Heart right ventricle (tissue), 16 donors: Measurements from ENCODE around the gene UBE2D2. TPM values are rescaled to one million over a fixed set of nuclear protein-coding genes. Genes with fewer than 3 reads are reported as not detected.

Experiments
- ATAC-seq, 8 donors: fragments of 200-7000 bp; cut with Tn5 transposase; one replicate each; pipeline ENCODE4 v1.9.1; 2020; ENCODE audit warnings: mild to moderate bottlenecking in 8 of 8, moderate library complexity in 8 of 8, moderate number of reproducible peaks in 1 of 8
- DNase-seq, 2 donors: peaks; one replicate each; pipeline ENCODE4 v3.0.0-alpha.2; 2020
- H3K27ac ChIP-seq, 10 donors: fragments of 200-600 bp; sonication (generic) in 2 of 10; one replicate each; pipeline versions ENCODE4 v1.5.0 to v1.8.0; 2020 to 2022; ENCODE audit warnings: mild to moderate bottlenecking in 3 of 10
- H3K27me3 ChIP-seq, 7 donors: fragments of 200-600 bp; one replicate each; pipeline ENCODE4 v1.8.0; 2021 to 2022; ENCODE audit warnings: mild to moderate bottlenecking in 2 of 7
- H3K36me3 ChIP-seq, 9 donors: fragments of 200-600 bp; sonication (generic) in 1 of 9; one replicate each; pipeline versions ENCODE4 v1.5.0 to v1.8.0; 2020 to 2022; ENCODE audit warnings: mild to moderate bottlenecking in 2 of 9
- H3K4me1 ChIP-seq, 9 donors: fragments of 200-600 bp; sonication (generic) in 1 of 9; one replicate each; pipeline versions ENCODE4 v1.5.0 to v1.8.0; 2020 to 2022; ENCODE audit warnings: mild to moderate bottlenecking in 4 of 9
- H3K4me3 ChIP-seq, 10 donors: fragments of 200-600 bp; sonication (generic) in 2 of 10; one replicate each; pipeline versions ENCODE4 v1.5.0 to v1.8.0; 2020 to 2022; ENCODE audit warnings: mild to moderate bottlenecking in 7 of 10, moderate library complexity in 2 of 10
- H3K9me3 ChIP-seq, 11 donors: fragments of 200-600 bp in 10 of 11; sonication (generic) in 2 of 11; one replicate each; pipeline versions ENCODE4 v1.5.0 to v1.8.0; 2013 to 2022; ENCODE audit warnings: mild to moderate bottlenecking in 2 of 11, control low read depth in 1 of 11, moderate library complexity in 1 of 11
- WGBS, 2 donors: extraction: QIAGEN DNeasy Blood & Tissue Kit; methylation state at CpG; one replicate each; pipeline ENCODE4 v1.1.7; 2013; ENCODE audit warnings: inconsistent platforms in 1 of 2; 5-methylcytosine and 5-hydroxymethylcytosine counted together
- intact Hi-C, 10 donors: fragments of 100-400 bp; cut with DNase I; formaldehyde crosslinking; loops; one replicate each; pipeline versions ENCODE4 v1.11.1 to v1.14.2; 2022
- polyA plus RNA-seq, 2 donors: library from polyadenylated mRNA; stranded (reverse); fragments of 200-250 nt; gene quantifications; one replicate each; pipeline ENCODE4 v1.2.3, GENCODE V29; 2013
- total RNA-seq, 10 donors: library from RNA; stranded (reverse); fragmentation: NEBNext Ultra II Directional in 3 of 10; extraction: Animal tissue kit (Norgen Biotek cat#: 25700) in 3 of 10; gene quantifications; one replicate each; pipeline versions ENCODE4 v1.2.1 to v1.2.4, GENCODE V29; 2021 to 2023
- TF ChIP-seq, protein P1 (sequence below), 9 donors: fragments of 200-600 bp; sonication (generic) in 2 of 9; IDR thresholded peaks; one replicate each; pipeline versions ENCODE4 v1.5.0 to v1.8.0; 2021 to 2022; ENCODE audit warnings: antibody characterized with exemption in 9 of 9, mild to moderate bottlenecking in 5 of 9, moderate library complexity in 1 of 9
- donor health status: Arrhythmogenic right ventricular cardiomyopathy.
- donor health status: ischemic (EF 13 %, LVEDD 7.1; RV severe dilation, severe dysfunction).
- donor health status: healthy with polysubstance abuse.
- donor health status: DM: no; HTN: yes; CAD: no.
- donor health status: DM: no; HTN: no; CAD: no.
- donor health status: ischemic (EF 25% LVEDD 6.9; RV normal size, moderate dysfunction).
- donor health status: ischemic (EF 25% LVEDD 5.7; RV mildly dilated, moderate dysfunction).
- donor health status: healthy.
- donor health status: DM: yes; HTN: yes; CAD: no.
- donor health status: Ischemic cardiomyopathy.
- donor health status: ischemic (EF 35%, LVEDD 5.7; RV mildly dilated, moderate dysfunction).
- donor health status: nonischemic (EF 11% LVEDD 7.7; RV severe dilation, severe dysfunction).
- donor health status: DM: yes; HTN: yes; CAD: no.
- donor health status: PGD.
- donor health status: ischemic (EF 29% LVEDD 5.4; RV normal size, mild dysfunction).
- donor health status: nonischemic (EF 23%, LVEDD 6.1; RV moderate dilation, normal function).

UBE2D2 gene
- total and polyA plus RNA-seq, 12 donors: 59.3 to 162 (median 139) TPM

DNA sequence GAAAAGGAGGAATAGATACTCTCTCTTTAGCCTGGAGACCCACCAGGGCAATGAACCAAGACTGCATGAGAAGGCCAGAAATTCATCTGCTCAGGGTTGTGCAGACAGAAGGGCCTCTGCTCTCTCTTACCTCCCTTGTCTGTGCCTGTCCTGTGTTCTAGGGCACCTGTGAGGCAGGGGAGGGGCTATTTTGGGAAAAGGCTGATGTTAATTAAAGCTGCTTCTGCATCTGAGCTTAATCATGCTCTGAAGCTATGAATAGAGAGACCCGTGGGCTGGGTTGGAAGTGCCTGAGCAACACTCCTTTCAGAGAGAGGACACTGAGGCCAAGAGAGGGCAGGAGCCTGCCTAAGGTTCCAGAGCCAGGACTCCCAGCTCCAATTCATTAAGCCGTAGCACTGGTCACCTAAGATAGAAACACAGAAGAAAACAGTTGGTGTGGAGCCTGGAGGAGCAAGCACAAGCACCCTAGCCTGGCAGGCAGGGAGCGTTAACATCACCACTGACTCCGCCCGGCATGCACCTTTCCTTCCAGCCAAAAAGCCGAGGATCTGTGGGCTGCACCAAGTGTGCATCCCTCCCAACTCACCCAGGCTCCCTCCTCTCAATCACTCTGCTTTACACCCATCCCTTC lies 47.2 kb upstream of the UBE2D2 start:
- Histone ChIP-seq H3K27me3 (no peaks in the 10 kb centered on the region), H3K4me1 (peaks cover 0 to 32% (median 18%) of the 10 kb centered on the region in 9 donors), H3K36me3 (no peaks in the 10 kb centered on the region), H3K9me3 (no peaks in the 10 kb centered on the region), H3K27ac (peak overlapping the region in 2 of 10 donors; percentile 14 to 34), H3K4me3 (no peak overlapping the region)
- WGBS, 2 donors: 76 to 80% methylated on average over 6 of the region's 6 CpGs
- TF ChIP-seq, protein P1, sequence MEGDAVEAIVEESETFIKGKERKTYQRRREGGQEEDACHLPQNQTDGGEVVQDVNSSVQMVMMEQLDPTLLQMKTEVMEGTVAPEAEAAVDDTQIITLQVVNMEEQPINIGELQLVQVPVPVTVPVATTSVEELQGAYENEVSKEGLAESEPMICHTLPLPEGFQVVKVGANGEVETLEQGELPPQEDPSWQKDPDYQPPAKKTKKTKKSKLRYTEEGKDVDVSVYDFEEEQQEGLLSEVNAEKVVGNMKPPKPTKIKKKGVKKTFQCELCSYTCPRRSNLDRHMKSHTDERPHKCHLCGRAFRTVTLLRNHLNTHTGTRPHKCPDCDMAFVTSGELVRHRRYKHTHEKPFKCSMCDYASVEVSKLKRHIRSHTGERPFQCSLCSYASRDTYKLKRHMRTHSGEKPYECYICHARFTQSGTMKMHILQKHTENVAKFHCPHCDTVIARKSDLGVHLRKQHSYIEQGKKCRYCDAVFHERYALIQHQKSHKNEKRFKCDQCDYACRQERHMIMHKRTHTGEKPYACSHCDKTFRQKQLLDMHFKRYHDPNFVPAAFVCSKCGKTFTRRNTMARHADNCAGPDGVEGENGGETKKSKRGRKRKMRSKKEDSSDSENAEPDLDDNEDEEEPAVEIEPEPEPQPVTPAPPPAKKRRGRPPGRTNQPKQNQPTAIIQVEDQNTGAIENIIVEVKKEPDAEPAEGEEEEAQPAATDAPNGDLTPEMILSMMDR (IDR thresholded peaks at IDR 0.05): peak in 1 of 9 donors; percentile 3
- ATAC-seq (peak in 5 of 8 donors; percentile 1 to 22 (median 2)), DNase-seq (no peak)
- intact Hi-C loops: loop anchor here in 8 of 10 donors (1.0 to 5.0 kb wide), 5 partner anchors 89 to 93 kb away; no protein-coding TSS in a partner anchor

DNA sequence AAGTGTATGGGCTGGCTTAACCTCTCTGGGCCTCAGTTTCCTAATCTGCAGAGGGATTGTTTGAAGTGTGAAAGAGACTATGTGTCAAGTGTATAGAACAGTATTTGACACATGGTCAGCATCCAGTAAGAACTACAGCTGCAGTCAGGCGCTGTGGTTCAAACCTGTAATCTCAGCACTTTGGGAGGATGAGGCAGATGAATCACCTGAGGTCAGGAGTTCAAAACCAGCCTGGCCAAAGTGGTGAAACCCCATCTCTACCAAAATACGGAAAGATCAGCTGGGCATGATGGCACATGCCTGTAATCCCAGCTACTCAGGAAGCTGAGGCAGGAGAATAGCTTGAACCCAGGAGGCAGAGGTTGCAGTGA lies 46.7 kb upstream of the UBE2D2 start:
- TF ChIP-seq, protein P1 (IDR thresholded peaks at IDR 0.05): no peak
- no peak overlapping the region for H3K4me3 ChIP-seq
- intact Hi-C loops: loop anchor here in 2 of 10 donors (1.0 to 5.0 kb wide), 2 partner anchors 92 kb away; no protein-coding TSS in a partner anchor
- no peak overlapping the region for H3K27ac ChIP-seq
- DNase-seq (no peak), ATAC-seq (no peak)
- 89 to 97% methylated on average over 2 of the region's 2 CpGs for WGBS, 2 donors
- peaks cover 0 to 32% (median 18%) of the 10 kb centered on the region in 9 donors for H3K4me1 ChIP-seq
- no peaks in the 10 kb centered on the region for H3K27me3 ChIP-seq
- no peaks in the 10 kb centered on the region for H3K36me3 ChIP-seq
- H3K9me3 ChIP-seq: no peaks in the 10 kb centered on the region

DNA sequence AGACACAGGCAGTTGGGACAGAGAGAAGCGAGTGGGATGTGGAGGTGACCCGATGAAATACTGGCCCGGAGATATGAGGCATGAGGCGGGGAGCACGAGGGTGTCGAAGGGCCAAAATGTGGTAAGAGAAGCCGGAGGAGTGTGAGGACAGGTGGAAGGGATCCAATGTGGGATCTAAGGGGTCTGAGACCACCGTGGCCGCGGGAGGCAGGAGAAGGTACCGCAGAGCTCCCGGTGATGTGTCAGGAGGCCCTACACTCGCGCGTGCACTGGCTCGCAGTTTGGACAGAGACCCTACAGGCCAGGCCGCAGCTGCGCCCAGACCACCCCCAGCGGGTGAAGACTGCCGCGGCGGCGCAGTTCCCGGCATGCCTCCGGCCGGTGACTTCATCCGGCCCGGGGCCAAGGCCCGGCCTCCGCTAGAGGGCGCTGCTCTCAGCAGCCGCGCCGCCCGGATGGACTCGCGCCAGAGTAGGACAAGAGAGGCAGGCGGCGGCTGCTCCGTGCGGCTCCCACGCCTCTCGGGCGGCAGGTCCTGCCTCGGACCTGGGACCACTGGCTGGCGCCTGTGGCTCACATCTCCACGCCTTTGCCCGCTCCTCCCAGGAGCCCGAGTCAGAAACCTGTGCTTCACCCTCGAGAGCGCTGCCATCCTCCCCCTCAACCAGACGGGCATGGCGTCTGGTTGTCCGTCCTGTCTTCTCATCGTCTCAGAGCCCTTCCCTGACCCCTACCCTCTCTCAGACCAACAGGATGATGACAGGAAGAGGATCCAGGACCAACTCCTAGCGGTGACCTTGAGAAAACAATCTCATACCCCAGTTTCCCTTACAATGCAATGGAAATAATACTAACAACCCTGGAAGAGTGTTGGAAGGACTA lies 43.2 kb upstream of the UBE2D2 start:
- Histone ChIP-seq H3K4me1 (peaks cover 0 to 29% (median 17%) of the 10 kb centered on the region in 9 donors), H3K27ac (peak overlapping the region; percentile 68 to 92 (median 90)), H3K27me3 (no peaks in the 10 kb centered on the region), H3K36me3 (no peaks in the 10 kb centered on the region), H3K4me3 (peak overlapping the region; percentile 31 to 66 (median 57)), H3K9me3 (no peaks in the 10 kb centered on the region)
- DNase-seq: peak; percentile 90 to 94
- intact Hi-C loops: loop anchor here in 5 of 10 donors (5.0 kb wide), 4 partner anchors 34 to 96 kb away; partner anchors contain the start of genes UBE2D2 (in 2 of the 5) and STING1 (in 1 of the 5)
- TF ChIP-seq, protein P1 (IDR thresholded peaks at IDR 0.05): peak; percentile 92 to 99 (median 99)
- peak; percentile 90 to 95 (median 94) for ATAC-seq
- WGBS, 2 donors: 2 to 3% methylated on average over 56 of the region's 56 CpGs
